Cortex of kidney (tissue), 1 donor: ENCODE data around the gene UCMA.

Experiments
- DNase-seq: peaks from one replicate; lab custom pipeline; 2025; lab: John Stamatoyannopoulos, UW

Gene UCMA

DNA sequence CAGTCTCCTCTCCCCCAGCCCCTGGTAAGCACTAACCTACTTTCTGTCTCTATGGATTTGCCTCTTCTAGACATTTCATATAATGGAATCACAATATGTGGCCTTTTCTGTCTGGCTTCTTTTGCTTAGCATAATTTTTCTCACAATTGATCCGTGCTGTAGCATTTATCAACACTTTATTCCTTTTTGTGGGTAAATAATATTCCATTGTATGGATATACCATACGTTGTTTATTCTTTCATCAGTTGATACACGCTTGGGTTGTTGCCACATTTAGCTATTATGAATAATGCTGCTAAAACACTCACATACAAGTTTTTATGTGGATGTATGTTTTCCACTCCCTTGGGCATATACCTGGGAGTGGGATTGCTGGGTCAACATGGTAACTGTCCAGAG, 47.0 kb downstream of the UCMA start:
- no peak for DNase-seq

DNA sequence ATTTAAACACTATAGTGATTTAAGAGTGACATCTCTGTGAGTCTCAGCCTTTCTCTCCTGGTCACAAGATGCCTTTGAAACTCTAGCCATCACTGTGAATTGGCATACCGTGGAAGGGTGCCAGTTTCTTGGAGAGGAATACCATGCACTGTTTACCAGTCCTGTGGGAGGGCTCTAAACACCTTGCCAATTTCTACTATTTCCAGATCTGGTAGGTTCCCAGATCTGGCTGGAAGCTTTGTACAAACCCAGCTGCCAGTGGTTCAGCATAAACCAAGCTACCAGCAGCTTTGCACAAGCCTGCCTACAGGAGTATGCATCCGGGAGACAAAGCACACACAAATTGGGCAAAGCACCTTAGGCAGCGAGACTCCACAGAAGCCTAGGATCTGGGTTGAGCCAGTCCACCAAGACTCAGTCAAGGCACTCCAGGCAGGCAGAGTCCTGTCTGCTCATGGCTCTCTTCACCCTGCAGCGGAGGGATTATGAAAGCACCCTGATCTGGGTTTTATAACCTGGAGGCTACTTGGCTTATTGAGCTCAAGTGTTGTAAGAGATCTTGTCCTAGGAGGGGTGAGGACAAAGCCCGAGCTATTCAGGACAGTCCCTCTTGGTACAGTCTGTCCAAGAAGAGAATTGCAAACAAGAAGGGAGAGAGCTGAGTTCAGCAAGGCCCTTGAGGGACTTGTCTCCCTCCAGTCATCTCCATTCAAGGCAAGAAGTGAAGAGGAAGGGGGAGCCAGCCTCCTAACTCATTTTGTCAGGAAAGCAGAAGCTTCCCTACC, 49.3 kb downstream of the UCMA start:
- DNase-seq = no peak

DNA sequence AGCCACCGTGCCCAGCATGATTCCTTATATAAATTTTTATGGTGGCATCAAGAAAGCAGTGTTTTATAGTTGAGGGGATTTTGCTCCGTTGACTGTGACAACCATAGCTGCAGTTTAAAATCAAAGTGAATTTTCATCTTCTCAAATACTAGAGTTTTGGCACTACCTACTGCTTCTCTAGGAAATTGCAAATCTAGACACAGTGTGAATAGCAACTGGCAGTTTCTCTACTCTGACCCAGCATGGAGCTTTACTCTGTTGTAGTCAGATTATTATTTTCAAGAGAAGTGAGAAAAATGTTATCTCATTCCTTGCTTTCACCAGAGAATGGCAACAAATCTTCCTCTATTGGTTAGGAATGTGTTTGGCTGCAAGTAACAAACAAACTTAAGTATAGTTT, 49.9 kb downstream of the UCMA start:
- no peak for DNase-seq

DNA sequence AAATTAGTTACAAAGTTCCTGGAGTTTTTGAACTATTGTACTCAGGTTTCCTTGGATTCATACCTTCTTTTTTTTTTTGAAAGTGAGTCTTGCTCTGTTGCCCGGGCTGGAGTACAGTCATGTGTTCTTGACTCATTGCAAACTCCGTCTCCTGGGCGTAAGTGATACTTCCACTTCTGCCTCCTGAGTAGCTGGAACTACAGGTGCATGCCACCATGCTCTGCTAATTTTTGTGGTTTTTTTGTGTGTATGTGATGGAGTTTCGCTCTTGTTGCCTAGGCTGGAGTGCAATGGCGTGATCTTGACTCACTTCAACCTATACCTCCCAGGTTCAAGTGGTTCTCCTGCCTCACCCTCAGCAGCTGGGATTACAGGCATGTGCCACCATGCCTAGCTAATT, 50.5 kb downstream of the UCMA start:
- DNase-seq = no peak

DNA sequence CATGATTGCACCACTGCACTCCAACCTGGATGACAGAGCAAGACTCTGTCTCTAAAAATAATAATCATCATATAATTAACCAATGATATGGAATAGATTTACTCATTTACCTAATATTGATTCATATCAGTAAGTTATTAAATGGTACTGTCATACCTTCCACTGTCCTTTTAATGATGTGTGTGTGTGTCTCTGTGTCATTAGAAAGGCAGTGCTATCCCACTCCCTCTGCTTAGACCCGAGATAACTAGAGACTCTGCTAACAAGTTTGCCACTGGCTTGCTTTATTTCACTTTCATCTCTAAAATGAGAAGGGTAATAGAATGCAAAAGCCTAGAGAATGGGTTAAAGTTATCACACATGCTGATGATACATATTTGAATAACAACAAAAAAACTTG, 51.8 kb downstream of the UCMA start:
- DNase-seq = no peak

DNA sequence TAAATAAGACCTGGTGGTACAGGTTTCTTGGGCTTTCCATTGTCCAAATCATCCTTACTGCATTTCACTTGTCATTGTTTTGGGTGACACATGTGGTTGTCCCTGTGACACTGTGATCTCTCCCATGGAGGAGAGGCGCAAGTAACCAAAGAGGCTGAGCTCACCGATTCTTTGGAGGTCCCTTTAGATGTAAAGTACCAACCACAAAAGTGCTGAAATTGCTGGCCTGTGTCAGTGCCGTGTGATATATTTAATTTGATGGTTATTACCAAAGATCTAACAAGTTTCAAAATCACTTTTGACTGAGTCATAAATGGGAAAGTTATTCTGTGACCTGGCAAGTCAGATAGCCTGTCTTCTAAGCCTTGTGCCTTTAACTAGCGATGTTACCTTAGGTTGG, 53.4 kb downstream of the UCMA start:
- DNase-seq = no peak

DNA sequence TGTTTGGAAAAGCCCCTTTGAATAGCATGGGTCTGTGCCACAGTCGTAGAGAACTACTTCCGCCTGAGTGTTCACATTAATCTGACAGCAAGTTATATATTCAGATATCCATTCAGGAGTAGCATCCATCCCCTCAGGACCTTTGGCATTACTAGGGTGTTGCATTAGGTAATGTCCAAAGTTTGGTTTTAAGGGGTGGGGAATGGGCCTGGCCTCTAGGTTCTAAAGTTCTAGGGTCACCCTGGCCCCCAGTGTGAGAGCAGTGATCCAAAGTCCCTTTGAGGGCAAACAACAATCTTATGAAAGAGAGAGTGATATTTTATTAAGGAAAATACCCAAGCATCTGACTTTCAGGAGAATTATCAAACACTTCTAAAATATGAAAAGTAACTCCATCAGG, 60.6 kb downstream of the UCMA start:
- no peak for DNase-seq
